ENCODE measurements around the gene LPP. TPM values are rescaled to one million over a fixed set of nuclear protein-coding genes. Genes with fewer than 3 reads are reported as not detected.

Gene LPP
- total RNA-seq, 1 experiment from 2014 or later = 120 TPM

DNA sequence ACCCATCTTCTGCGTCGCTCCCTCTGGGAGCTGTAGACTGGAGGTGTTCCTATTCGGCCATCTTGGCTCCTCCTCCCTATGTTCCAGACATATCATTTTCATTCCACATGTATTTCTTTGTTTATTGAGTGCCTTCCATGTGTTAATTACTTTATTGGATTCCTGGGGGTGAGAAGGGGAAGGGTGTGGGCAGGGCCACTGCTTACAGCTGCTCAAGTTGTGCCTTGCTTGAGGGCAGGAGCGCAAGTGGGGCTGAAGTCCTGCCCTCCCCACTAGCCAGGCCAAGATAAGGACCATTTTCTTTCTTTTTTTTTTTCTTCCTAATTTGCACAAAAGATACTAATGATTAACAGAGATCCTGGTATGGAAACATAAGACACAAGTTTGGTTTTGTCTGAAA is 224.8 kb downstream of the LPP start:
- intact Hi-C loops (cut with micrococcal nuclease; ENCODE audit: unreplicated experiment) = no loop called here
- H3K4me1 Mint-ChIP-seq (ENCODE audit: low read depth, unreplicated experiment) = peaks cover 24% of the 10 kb centered on the region

DNA sequence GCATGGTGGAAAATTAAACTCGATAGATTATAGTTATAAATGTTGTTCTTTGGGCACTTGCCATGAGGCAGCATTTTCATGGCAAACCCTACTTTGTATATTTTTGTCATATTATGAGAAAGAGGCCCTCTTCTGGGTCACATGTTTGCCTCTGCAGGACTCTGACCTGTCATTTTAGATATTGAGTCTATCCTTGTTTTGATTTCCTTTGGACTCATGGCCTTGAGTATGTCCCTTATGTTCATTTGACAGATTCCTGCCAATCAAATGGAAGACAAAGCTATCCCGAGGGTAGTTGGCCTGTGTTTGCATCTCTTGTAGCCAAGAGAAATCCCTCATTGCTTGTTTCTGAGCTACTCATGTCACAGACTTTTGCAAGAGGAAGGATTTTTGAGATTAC is 226.3 kb downstream of the LPP start:
- BruUV-seq (replicated peaks) = no TSS peak
- no peak for DNase-seq
- Mint-ChIP-seq H3K9me3 (ENCODE audit: unreplicated experiment) (peaks cover 13% of the 10 kb centered on the region), H3K27me3 (ENCODE audit: insufficient read depth, unreplicated experiment) (no peaks in the 10 kb centered on the region), H3K4me1 (ENCODE audit: low read depth, unreplicated experiment) (peaks cover 34% of the 10 kb centered on the region), H3K4me3 (ENCODE audit: unreplicated experiment) (no peak overlapping the region), H3K27ac (ENCODE audit: unreplicated experiment) (no peak overlapping the region), H3K36me3 (ENCODE audit: insufficient read depth, unreplicated experiment) (peaks cover 18% of the 10 kb centered on the region)
- peaks cover 21% of the 10 kb centered on the region for H3K4me1 ChIP-seq
- ChIA-PET CTCF (no interaction called here), POLR2A (no interaction called here)
- H3K9me3 ChIP-seq = no peaks in the 10 kb centered on the region
- H3K36me3 ChIP-seq (ENCODE audit: control insufficient read depth, insufficient read depth, low read length) = no peaks in the 10 kb centered on the region; the same call in 1 of the 2 replicates
- no peak overlapping the region for H3K4me3 ChIP-seq (ENCODE audit: low read depth, low read length)
- TF ChIP-seq, protein P1, sequence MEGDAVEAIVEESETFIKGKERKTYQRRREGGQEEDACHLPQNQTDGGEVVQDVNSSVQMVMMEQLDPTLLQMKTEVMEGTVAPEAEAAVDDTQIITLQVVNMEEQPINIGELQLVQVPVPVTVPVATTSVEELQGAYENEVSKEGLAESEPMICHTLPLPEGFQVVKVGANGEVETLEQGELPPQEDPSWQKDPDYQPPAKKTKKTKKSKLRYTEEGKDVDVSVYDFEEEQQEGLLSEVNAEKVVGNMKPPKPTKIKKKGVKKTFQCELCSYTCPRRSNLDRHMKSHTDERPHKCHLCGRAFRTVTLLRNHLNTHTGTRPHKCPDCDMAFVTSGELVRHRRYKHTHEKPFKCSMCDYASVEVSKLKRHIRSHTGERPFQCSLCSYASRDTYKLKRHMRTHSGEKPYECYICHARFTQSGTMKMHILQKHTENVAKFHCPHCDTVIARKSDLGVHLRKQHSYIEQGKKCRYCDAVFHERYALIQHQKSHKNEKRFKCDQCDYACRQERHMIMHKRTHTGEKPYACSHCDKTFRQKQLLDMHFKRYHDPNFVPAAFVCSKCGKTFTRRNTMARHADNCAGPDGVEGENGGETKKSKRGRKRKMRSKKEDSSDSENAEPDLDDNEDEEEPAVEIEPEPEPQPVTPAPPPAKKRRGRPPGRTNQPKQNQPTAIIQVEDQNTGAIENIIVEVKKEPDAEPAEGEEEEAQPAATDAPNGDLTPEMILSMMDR (IDR thresholded peaks at IDR 0.05; ENCODE audit: insufficient read depth in 1 of 2, low read depth in 1 of 2, low read length in 1 of 2, severe bottlenecking in 1 of 2, unreplicated experiment in 1 of 2) = no peak
- intact Hi-C loops (cut with micrococcal nuclease; ENCODE audit: unreplicated experiment) = loop anchor here (10.0 kb wide), 3 partner anchors 205 to 365 kb away; no protein-coding TSS in a partner anchor
- H3K27me3 ChIP-seq (replicated peaks; ENCODE audit: control insufficient read depth, insufficient read depth, low read length) = no peaks in the 10 kb centered on the region

More for the DNA sequence above, 224.8 kb downstream of the LPP start:
- peaks cover 13% of the 10 kb centered on the region for H3K9me3 Mint-ChIP-seq (ENCODE audit: unreplicated experiment)
- no peak for DNase-seq
- H3K27ac Mint-ChIP-seq (ENCODE audit: unreplicated experiment) = no peak overlapping the region
- Histone ChIP-seq H3K4me3 (ENCODE audit: low read depth, low read length) (no peak overlapping the region), H3K27me3 (replicated peaks; ENCODE audit: control insufficient read depth, insufficient read depth, low read length) (no peaks in the 10 kb centered on the region), H3K9me3 (no peaks in the 10 kb centered on the region), H3K36me3 (ENCODE audit: control insufficient read depth, insufficient read depth, low read length) (no peaks in the 10 kb centered on the region; the same call in 1 of the 2 replicates), H3K4me1 (peaks cover 9% of the 10 kb centered on the region; the same call in 1 of the 2 replicates)
- H3K4me3 Mint-ChIP-seq (ENCODE audit: unreplicated experiment) = no peak overlapping the region
- no TSS peak for BruUV-seq (replicated peaks)
- peaks cover 18% of the 10 kb centered on the region for H3K36me3 Mint-ChIP-seq (ENCODE audit: insufficient read depth, unreplicated experiment)
- POLR2A ChIA-PET = no interaction called here
- CTCF ChIA-PET = no interaction called here
- TF ChIP-seq, protein P1 (IDR thresholded peaks at IDR 0.05; ENCODE audit: insufficient read depth in 1 of 2, low read depth in 1 of 2, low read length in 1 of 2, severe bottlenecking in 1 of 2, unreplicated experiment in 1 of 2) = no peak
- no peaks in the 10 kb centered on the region for H3K27me3 Mint-ChIP-seq (ENCODE audit: insufficient read depth, unreplicated experiment)

DNA sequence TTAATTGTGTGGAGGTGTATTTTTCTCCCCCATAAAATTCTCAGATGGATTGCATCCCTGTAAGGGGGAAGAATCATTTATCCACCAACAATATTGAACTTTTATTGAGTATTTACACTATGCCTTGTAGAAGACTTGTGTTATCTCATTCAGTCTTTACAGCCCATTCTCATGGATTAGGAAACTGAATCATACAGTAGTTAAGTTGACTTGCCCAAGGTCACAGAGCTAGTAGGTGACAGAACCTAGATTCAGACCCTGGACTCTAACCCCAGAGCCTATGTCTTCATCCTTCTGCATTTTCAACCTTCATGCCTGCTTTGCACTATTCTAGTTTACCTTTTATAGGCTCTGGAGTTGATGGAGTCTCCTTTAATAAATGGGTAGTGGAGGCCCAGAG is 226.8 kb downstream of the LPP start:
- intact Hi-C loops (cut with micrococcal nuclease; ENCODE audit: unreplicated experiment) = loop anchor here (10.0 kb wide), 3 partner anchors 204 to 364 kb away; no protein-coding TSS in a partner anchor
- Histone ChIP-seq H3K4me1 (peaks cover 26% of the 10 kb centered on the region), H3K4me3 (ENCODE audit: low read depth, low read length) (no peak overlapping the region), H3K27me3 (replicated peaks; ENCODE audit: control insufficient read depth, insufficient read depth, low read length) (no peaks in the 10 kb centered on the region), H3K9me3 (no peaks in the 10 kb centered on the region), H3K36me3 (ENCODE audit: control insufficient read depth, insufficient read depth, low read length) (no peaks in the 10 kb centered on the region; the same call in 1 of the 2 replicates)
- Mint-ChIP-seq H3K36me3 (ENCODE audit: insufficient read depth, unreplicated experiment) (peaks cover 18% of the 10 kb centered on the region), H3K9me3 (ENCODE audit: unreplicated experiment) (peaks cover 13% of the 10 kb centered on the region), H3K4me3 (ENCODE audit: unreplicated experiment) (no peak overlapping the region), H3K27me3 (ENCODE audit: insufficient read depth, unreplicated experiment) (no peaks in the 10 kb centered on the region), H3K4me1 (ENCODE audit: low read depth, unreplicated experiment) (peaks cover 38% of the 10 kb centered on the region), H3K27ac (ENCODE audit: unreplicated experiment) (no peak overlapping the region)
- DNase-seq = no peak
- TF ChIP-seq, protein P1 (IDR thresholded peaks at IDR 0.05; ENCODE audit: insufficient read depth in 1 of 2, low read depth in 1 of 2, low read length in 1 of 2, severe bottlenecking in 1 of 2, unreplicated experiment in 1 of 2) = no peak
- ChIA-PET CTCF (no interaction called here), POLR2A (no interaction called here)
- no TSS peak for BruUV-seq (replicated peaks)

Data from Caco-2 (cell line).